Measurements from ENCODE around the gene CEP104.

The CEP104 gene

DNA sequence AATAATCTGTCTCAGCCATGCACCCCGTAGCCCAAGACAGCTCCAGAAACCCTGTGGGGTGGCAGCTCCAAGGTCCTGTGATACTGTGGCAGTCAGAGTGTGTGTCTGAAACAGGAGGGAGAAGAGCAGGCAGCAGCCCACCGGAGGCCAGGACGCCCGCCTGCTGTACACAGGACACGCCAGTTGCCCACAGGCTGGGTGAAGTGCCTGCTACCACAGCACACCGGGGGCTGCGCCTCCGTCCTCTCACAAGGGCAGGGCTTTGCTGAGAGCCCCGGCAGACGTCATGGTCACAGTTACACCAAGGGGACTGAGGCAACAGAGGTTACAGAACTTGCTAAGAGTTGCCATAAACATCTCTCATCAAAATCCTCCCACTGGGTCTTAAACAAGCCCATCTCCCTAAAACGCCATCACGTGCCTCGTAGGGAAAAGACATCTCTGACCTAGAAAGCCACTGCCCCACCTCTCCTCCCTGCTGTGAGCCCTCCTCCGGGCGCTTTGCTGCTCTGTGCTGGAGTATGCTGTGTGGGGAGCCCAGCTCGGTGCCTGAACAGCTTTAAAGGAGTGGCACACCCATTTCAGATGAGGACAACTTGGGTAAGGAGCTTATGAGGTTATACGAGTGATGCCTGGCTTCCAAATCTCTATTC lies 37.7 kb upstream of the CEP104 start:
- DNase-seq (ENCODE audit: low read depth): no peak

DNA sequence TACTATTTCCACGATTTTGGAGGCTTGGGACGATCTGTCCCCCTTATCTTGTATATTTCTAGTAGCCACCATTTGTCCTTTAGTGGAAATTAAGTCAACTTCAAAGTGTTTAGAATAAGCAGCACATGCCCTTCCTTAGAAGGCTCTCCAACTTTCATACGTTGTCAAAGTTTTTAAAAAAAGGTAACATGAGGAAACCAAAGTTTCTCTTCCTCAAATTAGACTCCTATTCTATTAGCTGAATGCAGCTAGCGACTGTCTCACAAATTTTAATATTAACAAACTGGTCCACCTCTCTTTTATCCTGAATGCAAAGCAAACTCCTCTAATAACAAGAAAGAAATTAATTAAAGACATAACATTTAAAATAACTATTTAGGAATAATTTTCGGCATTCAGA lies 36.2 kb upstream of the CEP104 start:
- DNase-seq (ENCODE audit: low read depth): no peak

DNA sequence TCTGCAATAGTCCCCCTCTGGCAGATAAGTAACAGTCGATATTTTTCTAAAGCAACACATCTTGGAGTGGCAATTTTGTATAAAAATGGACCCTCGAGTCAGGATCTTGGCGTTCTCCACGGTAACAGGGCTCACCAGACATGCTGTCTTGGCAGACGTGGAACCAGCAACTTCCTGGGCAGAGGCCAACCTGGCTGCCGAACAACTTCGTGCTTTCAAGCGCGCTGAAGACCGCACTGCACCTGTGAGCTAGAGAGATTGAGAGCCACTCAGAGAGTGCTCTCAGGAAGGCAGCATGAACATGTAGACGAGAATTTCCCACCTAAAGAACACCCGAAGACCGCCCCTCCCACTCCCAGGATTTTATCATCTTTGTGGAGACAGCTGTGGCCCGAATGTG lies 35.7 kb upstream of the CEP104 start:
- DNase-seq (ENCODE audit: low read depth): no peak

DNA sequence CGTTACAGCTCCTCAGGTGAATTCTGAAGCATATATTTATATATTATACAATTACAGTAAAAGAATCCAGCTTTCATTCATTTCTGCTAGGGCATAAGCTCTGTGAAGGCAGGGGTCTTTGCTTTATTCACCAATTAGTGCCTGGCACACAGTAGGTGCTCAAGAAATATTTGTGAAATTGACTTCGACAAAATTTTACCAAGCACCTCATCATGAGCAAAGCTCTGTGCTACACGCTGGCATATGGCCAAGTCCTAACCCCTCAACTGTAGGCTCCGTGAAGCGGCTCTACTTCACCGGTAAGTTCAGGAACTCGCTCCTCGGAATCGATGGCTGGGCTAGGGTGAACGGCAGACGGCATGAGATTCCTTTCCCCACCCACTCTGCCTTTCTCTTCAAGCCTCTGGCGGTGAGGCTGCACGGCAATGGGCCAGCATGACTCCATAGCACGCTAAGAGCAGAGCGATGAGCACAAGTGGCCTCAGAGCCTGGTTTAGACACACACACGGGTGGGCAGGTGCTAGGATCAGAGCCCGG lies 34.4 kb upstream of the CEP104 start:
- no peak for DNase-seq (ENCODE audit: low read depth)

- DNase-seq (ENCODE audit: low read depth): no peak
Observed at GRCh38 chr1:3890389-3891328, 33.6 kb upstream of the CEP104 start.

GRCh38 chr1:3889936-3890335 lies 32.9 kb upstream of the CEP104 start:
- no peak for DNase-seq (ENCODE audit: low read depth)

DNA sequence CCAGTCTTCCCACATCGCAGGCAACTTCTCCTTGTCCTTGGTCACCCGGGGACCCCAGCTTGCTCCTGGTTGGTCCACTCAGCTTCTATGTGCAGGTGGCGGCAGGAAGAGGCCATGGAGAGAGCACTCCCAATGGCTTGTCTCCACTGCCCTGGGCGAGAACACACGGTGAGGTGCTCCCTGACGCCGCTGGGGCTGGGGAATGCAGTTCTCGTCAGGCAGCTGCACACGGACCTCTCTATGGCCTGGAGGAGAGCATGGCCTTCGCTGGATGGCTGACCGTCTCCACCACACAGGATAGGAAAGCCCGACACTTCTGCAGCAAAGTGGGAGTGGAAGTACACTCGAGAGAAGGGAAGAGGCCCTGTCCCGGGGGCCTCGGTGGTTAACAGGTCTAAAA lies 31.3 kb upstream of the CEP104 start:
- DNase-seq (ENCODE audit: low read depth): no peak

DNA sequence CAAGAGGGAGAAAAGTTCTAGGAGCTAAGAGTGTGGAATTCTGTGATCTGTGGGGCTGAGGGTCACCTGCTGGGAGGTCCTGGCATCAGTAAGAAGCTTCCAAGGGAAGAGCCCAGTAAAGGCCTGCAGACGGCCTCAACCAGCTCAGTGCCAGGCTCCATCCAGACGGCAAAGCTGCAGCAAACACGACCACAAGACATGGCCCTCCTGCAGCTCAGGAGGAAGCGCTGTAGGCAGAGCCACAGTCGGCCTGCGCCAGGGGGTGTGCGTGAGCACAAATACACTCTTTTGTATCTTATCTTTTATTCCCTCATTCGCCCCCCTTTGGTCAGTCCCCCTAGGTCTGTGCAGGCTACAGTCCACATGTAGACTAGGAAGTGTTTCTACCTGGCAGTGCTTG lies 29.7 kb upstream of the CEP104 start:
- DNase-seq (ENCODE audit: low read depth): no peak

- DNase-seq (ENCODE audit: low read depth): no peak
Observed at GRCh38 chr1:3886106-3886670, 29.2 kb upstream of the CEP104 start.

- DNase-seq (ENCODE audit: low read depth): no peak
Observed at GRCh38 chr1:3885611-3886010, 28.6 kb upstream of the CEP104 start.

DNA sequence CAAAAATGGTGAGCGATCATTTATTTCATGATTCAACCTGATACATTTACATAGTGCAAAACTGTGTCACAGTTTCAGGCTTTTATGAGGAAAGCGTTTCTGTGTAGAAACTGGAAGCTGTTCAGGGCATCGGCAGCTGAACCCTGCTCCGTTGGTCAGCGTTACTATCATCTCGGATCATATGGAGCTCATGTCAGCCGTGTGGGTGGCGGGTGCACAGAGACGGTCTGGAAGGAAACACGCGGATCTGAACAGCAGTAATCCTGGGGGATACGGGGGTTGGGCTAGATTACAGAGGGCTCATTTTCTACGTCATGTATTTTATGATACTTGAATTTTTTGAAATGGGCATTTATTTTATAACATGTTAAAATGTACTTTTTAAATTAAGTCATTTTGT lies 28.0 kb upstream of the CEP104 start:
- no peak for DNase-seq (ENCODE audit: low read depth)

DNA sequence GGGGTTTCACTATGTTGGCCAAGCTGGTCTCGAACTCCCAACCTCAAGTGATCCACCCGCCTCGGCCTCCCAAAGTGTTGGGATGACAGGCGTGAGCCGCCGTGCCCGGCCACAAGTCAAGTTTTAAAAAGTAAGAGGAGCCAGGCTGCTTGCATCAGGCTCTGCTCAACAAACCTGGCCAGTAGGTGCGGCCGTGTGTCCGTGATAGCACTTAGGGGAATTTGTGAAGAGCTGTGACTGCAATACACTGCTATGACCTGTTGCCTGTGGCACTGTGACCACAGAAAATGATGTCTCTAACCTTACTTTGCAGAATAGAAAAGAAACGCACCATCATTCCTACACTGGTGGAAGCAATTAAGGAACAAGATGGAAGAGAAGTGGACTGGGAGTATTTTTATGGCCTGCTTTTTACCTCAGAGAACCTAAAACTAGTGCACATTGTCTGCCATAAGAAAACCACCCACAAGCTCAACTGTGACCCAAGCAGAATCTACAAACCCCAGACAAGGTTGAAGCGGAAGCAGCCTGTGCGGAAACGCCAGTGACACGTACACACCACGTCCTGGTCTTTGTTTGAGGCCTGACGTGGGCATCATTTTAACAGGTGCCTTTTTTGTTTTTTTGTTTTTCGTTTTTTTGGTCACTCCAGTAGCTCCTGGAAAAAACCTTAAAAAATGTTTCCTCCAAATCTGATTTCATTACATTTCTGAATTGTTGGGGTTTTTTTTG lies 26.3 kb upstream of the CEP104 start:
- no peak for DNase-seq (ENCODE audit: low read depth)

DNA sequence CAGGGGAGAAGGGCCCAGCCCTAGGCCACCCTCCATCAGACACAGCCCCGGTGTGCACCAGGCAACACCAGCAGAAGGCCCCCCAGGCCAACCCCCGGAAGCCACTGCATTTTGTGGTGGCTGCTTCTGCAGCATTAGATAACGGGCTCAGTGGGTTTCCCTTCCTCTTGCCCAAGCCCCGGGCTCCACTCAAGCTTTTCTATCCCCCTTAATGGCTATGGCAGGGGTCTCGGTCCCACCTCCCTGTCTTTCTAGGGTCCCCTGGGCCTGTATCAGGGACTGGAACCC lies 24.1 kb upstream of the CEP104 start:
- DNase-seq (ENCODE audit: low read depth): no peak

DNA sequence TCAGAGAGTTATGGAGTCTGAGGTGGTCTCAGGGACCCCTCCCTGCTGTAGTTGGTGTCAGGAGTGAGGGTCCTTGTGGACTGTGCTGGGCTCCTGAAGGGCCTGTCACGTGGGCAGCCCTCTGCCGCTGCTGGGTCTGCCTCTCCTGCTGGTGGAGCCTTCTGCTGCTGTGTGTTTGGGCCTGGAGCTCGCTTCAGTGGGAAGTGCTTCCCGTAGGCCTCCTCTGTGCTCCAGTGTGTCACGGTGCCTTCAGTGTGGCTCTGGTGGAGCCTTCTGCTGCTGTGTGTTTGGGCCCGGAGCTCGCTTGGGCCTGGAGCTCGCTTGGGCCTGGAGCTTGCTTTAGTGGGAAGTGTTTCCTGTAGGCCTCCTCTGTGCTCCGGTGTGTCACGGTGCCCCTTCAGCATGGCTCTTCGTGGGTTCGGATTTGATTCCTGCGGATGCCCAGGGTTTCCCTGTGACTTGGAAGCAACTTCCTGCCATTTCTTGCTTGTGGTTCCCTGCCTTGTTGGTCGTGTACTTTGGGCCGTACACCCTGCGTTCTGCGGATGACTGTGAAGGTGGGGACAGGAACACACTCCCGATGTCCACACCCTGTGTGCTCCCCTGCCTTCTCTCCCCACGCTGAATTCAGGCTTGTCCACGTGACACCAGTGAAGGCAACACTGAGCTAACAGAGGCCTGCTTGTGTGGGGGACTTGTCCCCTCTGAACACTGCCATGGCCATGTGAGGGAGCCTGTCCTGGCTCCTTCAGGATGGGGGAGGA lies 23.6 kb upstream of the CEP104 start:
- DNase-seq (ENCODE audit: low read depth): no peak

GRCh38 chr1:3879787-3880428 lies 22.9 kb upstream of the CEP104 start:
- no peak for DNase-seq (ENCODE audit: low read depth)

- DNase-seq (ENCODE audit: low read depth): no peak
Observed at GRCh38 chr1:3879099-3879498, 22.1 kb upstream of the CEP104 start.

DNA sequence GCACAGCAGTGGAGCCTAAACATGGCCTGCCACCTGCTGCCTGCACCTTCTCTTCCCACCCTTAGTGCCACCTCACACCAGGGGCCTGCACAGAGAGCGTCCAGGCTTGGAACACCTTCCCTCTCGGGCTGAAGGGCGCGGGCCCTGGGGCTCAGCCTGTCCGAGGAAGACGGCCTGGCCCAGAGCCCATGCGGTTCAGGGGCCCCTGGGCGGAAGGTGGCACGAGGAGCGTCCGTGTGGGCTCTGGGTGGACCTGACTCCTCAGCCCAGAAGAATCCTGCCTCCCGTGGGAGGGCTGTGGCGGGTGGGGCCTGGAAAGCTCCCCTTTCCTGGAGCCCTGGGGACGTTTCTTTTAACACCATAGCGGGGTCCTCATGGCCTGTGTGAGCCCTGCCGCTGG lies 19.7 kb upstream of the CEP104 start:
- DNase-seq (ENCODE audit: low read depth): no peak

DNA sequence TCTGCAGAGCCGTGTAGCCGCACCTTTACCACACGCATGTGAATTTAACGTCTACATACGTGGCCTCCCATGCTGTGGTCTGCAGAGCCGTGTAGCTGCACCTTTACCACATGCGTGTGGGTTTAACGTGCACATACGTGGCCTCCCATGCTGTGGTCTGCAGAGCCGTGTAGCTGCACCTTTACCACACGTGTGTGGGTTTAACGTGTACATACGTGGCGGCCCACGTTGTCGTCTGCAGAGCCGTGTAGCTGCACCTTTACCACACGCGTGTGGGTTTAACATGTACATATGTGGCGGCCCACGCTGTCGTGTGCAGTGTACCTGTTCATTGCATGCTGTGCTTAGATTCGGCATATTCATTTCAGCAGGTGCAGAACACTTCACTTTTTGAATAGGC lies 17.7 kb upstream of the CEP104 start:
- DNase-seq (ENCODE audit: low read depth): no peak

GRCh38 chr1:3872546-3872945 lies 15.5 kb upstream of the CEP104 start:
- no peak for DNase-seq (ENCODE audit: low read depth)

DNA sequence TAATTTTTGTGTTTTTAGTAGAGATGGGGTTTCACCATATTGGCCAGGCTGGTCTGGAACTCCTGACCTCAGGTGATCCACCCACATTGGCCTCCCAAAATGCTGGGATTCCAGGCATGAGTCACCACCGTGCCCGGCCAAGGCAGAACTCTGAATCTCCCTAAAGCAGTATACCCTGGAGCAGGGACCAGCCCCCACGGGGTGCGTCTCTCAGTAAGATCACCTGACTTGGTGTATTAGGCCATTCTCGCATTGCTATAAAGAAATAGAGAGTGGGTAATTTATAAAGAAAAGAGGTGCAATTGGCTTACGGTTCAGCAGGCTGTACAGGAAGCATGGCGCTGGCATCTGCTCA lies 14.4 kb upstream of the CEP104 start:
- DNase-seq (ENCODE audit: low read depth): no peak

DNA sequence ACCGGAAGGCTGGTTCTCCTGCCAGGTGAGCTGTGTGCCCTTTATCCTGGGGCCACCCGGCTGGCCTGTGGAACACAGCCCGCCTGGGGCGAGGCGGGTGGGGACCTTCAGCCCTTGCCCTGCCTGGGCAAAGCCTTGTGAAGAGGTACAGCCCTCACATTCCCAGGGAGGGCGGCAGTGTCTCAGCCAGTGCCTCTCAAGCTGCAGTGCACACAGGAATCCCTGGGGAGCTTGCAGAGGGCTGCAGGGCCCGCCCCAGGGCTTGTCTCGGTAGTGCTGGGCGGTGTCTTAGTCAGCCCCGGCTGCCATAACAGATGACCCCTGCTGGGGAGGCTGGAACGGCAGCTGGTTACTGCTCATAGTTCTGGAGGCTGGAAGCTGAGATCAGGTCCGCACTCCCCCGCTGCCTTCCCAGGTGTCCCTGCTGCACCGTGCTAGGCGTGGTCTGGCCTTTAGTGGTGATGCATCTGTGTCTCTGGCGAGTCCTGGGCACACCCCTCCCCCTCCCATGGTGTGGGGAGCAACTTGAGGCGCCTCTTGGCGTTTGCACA lies 12.8 kb upstream of the CEP104 start:
- no peak for DNase-seq (ENCODE audit: low read depth)
